GM19397 (cell line): Measurements from ENCODE around the gene DNAJB1.

Experiments
- ATAC-seq: cut with Tn5 transposase; IDR thresholded peaks from one replicate; pipeline ENCODE4 v1.9.1; 2021; ENCODE audit warnings: mild to moderate bottlenecking, moderate library complexity; ENCODE audit not compliant: unreplicated experiment

Gene DNAJB1

GRCh38 chr19:14497228-14497921 is 20.8 kb downstream of the DNAJB1 start:
- no peak for ATAC-seq

DNA sequence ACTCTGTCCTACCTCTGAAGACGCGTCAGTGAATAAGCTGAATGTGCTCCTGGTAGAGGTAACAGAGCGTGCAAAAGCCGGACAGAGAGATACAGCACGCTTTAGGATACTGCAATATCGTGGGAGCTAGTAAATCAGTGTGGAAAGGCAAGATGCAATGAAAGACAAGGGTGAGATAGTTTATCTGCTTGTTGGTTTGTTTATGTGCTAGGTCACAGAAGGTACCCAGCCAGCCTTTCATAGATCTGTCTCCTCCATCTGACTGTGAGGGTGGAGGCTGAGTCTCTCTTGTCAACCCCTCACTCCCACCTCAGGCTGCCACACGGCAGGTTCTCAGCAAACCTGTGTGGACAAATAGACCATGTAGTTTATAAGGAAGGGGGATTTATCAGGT is 21.4 kb downstream of the DNAJB1 start:
- no peak for ATAC-seq

- peak; percentile 87 for ATAC-seq
Observed at GRCh38 chr19:14496029-14496833, 22.0 kb downstream of the DNAJB1 start, which contains the start of gene GIPC1. TSS of gene GIPC1 (minus strand) at chr19:14496127. CDS start at chr19:14482976, 13,151 bp downstream.

- ATAC-seq = no peak
Observed at GRCh38 chr19:14495672-14496028, 22.5 kb downstream of the DNAJB1 start.

DNA sequence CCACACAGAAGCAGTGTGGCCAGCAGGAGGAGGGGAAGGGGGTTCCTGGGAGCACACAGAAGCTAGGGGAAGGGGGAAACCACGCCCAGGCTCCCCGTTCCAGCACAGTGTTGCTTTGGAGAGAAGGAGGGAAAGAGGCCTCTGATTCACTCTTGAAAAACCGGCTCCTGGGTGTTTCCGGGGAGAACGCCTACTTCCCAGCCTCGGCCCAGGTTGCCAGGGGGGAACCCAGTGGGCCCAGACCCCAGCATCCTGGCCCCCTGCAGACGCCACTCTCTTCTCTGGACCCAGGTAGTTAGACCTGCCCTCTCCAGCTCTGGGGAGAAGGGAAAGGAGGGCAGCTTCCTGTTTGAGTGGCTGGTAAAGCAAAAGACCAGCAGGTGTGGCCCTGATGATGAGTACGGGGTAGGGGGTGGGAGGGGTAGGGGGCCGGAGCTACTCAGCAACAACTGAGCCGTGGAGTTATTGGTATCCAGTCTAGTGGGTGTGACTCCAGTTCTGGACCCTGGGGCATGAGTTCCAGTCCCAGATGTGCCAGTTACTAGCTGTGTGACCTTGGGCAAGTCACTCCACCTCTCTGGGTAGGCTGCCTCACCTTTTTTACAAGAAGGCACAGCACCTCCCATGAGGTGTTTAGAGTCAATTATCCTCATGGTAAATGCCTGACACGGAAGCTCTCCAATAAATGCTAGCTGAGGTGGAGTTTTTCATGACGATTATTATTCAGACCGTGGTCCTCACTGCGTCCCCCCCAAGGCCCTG is 23.1 kb downstream of the DNAJB1 start:
- ATAC-seq = no peak

- no peak for ATAC-seq
Observed at GRCh38 chr19:14494411-14494810, 23.8 kb downstream of the DNAJB1 start.

DNA sequence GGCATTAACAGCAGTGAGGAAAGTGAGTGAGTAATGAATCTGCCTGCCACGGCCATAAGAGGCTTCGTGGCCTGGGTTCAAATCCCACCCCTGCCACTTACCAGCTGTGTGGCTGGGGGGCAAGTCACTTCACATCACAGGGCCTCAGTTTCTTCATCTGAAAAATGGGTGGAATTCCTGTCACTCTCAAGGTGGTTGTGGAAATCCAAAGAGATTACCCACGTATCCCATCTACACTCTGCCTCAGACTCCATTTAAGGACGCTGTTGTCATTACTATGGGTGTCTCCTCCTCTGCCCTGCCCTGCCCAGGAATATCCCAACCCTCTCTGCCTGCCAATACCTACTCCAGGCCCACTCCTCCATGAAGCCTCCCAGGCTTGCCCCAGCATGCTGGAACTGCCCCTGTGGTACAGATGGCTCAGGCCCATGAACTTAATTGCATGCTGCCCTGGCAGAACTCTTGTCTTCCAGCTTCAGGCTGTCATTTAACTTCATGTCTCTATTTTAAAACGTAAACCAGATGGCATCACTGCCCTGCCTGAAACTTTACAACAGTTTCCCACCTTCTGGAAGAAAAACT is 25.4 kb downstream of the DNAJB1 start:
- ATAC-seq = no peak

DNA sequence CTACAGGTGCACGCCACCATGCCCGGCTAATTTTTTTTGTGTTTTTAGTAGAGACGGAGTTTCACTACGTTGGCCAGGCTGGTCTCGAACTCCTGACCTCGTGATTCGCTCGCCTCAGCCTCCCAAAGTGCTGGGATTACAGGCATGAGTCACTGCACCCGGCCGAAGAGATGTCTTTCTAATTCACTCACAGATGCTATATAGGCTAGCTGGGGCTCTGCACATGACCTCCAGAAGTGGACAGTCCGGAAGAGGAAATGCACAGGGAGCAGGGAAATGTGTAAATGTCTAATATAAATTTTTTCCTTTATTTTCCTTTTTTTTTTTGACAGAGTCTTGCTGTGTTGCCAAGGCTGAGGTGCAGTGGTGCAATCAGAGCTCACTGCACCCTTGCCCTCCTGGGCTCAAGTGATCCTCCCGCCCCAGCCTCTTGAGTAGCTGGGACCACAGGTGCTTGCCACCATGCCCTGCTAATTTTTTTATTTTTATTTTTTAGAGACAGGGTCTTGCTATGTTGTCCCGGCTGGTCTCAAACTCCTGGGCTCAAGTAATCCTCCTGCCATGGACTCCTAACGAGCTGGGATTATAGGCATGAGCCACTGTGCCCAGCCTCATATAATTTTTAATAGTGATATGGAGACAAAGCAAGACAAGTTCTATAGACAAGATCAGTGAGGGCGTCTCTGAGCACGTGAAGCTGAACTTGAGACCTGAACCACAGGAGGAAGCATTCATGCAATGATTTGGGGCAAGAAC is 30.6 kb downstream of the DNAJB1 start:
- no peak for ATAC-seq

GRCh38 chr19:14482172-14482941 is 35.8 kb downstream of the DNAJB1 start:
- ATAC-seq = no peak

- no peak for ATAC-seq
Observed at GRCh38 chr19:14480700-14481079, 37.5 kb downstream of the DNAJB1 start.

GRCh38 chr19:14479975-14480699 is 38.1 kb downstream of the DNAJB1 start:
- no peak for ATAC-seq

GRCh38 chr19:14479309-14479974 is 38.8 kb downstream of the DNAJB1 start:
- no peak for ATAC-seq

GRCh38 chr19:14478113-14478545 is 40.1 kb downstream of the DNAJB1 start:
- ATAC-seq = no peak

DNA sequence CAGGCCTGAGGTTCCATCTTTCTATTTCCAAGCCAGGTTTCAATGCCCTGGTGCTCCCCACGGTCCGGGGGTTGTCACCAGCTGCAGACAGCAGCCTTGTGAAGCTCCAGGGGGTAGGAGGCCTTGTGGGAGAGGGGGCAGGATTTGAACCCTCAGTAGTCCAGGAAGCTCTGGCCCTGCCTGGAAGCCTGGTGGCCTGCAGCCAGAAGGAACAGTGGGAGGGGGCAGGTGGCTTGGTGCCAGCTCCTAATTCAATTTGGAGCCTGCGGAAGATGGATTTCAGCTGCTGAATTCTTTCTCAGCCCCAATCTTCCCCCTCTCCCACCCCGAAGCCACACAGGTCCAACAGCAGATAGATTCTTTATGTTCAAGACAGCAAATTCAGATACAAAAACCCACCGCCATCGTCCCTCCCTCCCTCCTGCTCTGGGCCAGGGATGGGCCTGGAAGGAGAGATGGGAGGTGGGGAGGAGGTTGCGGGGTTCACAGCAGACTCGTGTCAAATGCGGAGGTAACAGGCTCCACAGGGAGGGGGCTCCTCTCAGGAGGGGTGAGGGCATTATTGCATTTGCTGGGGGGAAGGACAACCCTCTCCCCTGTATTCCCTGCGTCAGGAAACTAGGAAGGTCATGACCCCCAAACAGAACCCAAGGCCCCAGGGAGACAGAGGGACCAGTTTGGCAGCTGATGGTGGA is 40.6 kb downstream of the DNAJB1 start:
- no peak for ATAC-seq

DNA sequence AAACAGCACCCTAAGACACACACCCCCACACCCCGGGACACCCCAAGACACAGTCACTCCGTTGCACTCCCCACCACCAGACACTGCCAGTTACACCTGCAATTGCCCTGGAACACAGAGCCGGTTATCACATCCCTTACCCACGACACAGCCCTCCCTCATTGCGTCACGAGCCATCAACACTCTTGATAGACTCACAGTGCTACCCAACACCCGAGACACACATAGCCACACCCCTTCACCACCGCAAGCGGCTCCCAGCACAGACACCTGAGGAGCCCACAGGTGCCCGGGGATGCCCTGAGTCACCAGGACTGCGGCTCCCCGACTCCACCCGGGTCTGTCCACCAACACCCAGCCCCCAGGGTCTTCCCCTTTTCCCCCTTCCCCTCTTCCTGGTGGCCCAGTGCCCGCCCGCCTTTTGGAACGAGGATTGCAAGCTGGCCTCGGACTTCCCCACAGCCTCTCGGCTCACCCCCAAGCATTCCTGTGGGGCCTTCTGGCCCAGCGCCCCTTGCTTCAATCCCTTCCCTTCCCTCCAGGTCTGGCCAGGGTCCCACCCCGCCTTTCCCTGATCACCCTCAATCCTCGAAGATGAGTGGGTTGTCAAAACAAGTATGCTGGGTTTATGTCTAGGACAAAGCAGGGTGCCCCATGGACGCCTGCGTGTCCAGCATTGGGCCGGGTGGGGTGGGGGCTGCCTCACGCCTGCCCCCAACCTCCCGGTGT is 41.4 kb downstream of the DNAJB1 start:
- no peak for ATAC-seq

GRCh38 chr19:14476327-14476672 is 41.9 kb downstream of the DNAJB1 start:
- no peak for ATAC-seq
